Activated CD8-positive, alpha-beta memory T cell treated with anti-CD3 and anti-CD28 coated beads for 24 hours (primary cell): Measurements from ENCODE around the gene SLITRK1.

Experiments used
- DNase-seq: peaks from one replicate; pipeline ENCODE4 v3.0.0-alpha.2; 2020

SLITRK1 gene

GRCh38 chr13:83865161-83866137, 16.8 kb downstream of the SLITRK1 start:
- DNase-seq: no peak

- DNase-seq: no peak
Observed at GRCh38 chr13:83853771-83854170, 28.5 kb downstream of the SLITRK1 start.

DNA sequence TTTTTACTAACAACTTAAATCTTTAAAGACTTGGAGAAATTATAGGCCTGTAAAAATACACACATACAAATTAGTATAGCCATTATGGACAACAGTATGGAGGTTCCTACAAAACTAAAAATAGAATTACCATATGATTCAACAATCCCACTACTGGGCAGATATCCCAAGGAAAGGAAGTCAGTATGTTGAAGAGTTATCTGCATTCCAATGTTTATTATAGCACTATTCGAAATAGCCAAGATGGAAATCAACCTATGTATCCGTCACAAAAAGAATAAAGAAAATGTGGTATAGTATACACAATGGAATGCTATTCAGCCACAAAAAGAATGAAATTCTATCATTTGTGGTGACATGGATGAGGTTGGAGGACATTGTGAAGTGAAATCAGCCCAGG, 37.2 kb downstream of the SLITRK1 start:
- no peak for DNase-seq

- no peak for DNase-seq
Observed at GRCh38 chr13:83839146-83839545, 43.1 kb downstream of the SLITRK1 start.

DNA sequence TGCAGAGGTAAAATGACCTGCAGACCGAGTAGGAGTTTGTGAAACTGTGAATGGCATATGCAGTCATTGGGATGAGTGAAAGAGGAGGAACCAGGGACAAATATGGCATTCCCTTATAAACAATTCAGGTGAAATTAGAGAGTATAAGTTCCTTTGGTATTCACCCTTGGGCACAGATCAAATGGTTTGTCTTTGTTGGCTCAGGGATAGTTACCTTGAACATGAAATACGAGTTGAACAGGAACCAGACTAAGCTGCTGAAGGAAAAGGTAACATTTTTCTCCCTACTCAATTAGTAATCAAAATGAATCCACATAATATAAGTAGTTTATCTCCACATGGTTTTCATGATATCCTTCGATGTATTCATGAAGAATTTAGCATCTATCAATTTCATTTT, 50.5 kb downstream of the SLITRK1 start:
- no peak for DNase-seq

DNA sequence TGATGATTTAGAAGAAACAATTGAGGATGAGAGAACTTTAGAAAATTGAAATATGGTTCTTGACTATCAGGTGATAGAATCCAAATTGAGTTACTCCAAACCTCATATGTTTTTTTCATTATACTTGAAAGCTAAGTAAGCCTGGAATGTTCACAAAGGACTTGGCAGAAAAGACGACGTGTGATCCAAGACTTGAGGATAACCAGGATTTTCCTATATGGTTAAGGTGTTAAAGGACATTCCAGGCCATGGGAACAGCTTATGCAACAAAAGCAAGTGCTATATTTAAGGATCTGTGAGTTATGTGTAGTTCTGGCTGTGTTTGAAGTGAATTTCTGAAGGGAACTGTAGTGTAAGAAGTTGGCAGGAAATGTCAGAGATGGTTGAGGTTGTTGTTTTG, 52.5 kb downstream of the SLITRK1 start:
- no peak for DNase-seq

GRCh38 chr13:83827338-83827737, 54.9 kb downstream of the SLITRK1 start:
- no peak for DNase-seq
